CD4-positive, alpha-beta T cell treated with Interleukin-12 subunit alpha and Interleukin-12 subunit beta, for 1 hour (primary cell): Measurements from ENCODE around the gene DOCK2.
"Not testable (repeated sequence)": the region's sequence is repeated elsewhere in the genome, so short reads cannot be mapped to it uniquely, and the experiment has no call there.

Experiments
- DNase-seq: peaks from one replicate; pipeline ENCODE4 v3.0.0-alpha.2; 2020

The DOCK2 gene

GRCh38 chr5:169646856-169647255, 9.8 kb downstream of the DOCK2 start:
- DNase-seq, result no peak

- no peak for DNase-seq
Observed at GRCh38 chr5:169647566-169647965, 10.5 kb downstream of the DOCK2 start.

GRCh38 chr5:169648725-169649310, 11.7 kb downstream of the DOCK2 start:
- DNase-seq, result no peak

- no peak for DNase-seq
Observed at GRCh38 chr5:169649486-169649885, 12.4 kb downstream of the DOCK2 start.

GRCh38 chr5:169650701-169651331, 13.7 kb downstream of the DOCK2 start:
- DNase-seq, result peak; percentile 43

GRCh38 chr5:169651526-169651925, 14.5 kb downstream of the DOCK2 start:
- DNase-seq, result no peak

GRCh38 chr5:169652057-169652456, 15.0 kb downstream of the DOCK2 start:
- no peak for DNase-seq

- DNase-seq, result no peak
Observed at GRCh38 chr5:169653091-169653490, 16.0 kb downstream of the DOCK2 start.

- DNase-seq, result no peak
Observed at GRCh38 chr5:169655353-169655752, 18.3 kb downstream of the DOCK2 start.

- no peak for DNase-seq
Observed at GRCh38 chr5:169656125-169656901, 19.2 kb downstream of the DOCK2 start.

GRCh38 chr5:169657127-169657526, 20.1 kb downstream of the DOCK2 start:
- DNase-seq, result no peak

GRCh38 chr5:169662451-169662850, 25.4 kb downstream of the DOCK2 start:
- not testable (repeated sequence) for DNase-seq

GRCh38 chr5:169663537-169663936, 26.5 kb downstream of the DOCK2 start:
- DNase-seq, result no peak

- DNase-seq, result no peak
Observed at GRCh38 chr5:169666365-169666764, 29.3 kb downstream of the DOCK2 start.

- DNase-seq, result no peak
Observed at GRCh38 chr5:169667896-169668674, 31.0 kb downstream of the DOCK2 start.

- DNase-seq, result no peak
Observed at GRCh38 chr5:169668732-169669131, 31.7 kb downstream of the DOCK2 start.

GRCh38 chr5:169670769-169671525, 33.9 kb downstream of the DOCK2 start:
- DNase-seq, result no peak

- DNase-seq, result no peak
Observed at GRCh38 chr5:169682026-169682425, 45.0 kb downstream of the DOCK2 start.

- DNase-seq, result no peak
Observed at GRCh38 chr5:169686137-169686536, 49.1 kb downstream of the DOCK2 start.

GRCh38 chr5:169688106-169688505, 51.0 kb downstream of the DOCK2 start:
- DNase-seq, result no peak

GRCh38 chr5:169691471-169691870, 54.4 kb downstream of the DOCK2 start:
- no peak for DNase-seq

GRCh38 chr5:169694091-169694625, 57.1 kb downstream of the DOCK2 start:
- DNase-seq, result no peak
